Stomach (tissue), 4 donors: ENCODE results near the gene RNF166.

Experiments
- CTCF ChIP-seq, 7 experiments: fragments of 450-650 bp in 4 of 7; fragments of 200-600 bp in 3 of 7; sonication (generic) in 3 of 7; IDR thresholded peaks; one replicate each; pipeline ENCODE4 v1.5.1; 2016 to 2019; ENCODE audit warnings: antibody characterized with exemption in 7 of 7, control low read depth in 2 of 7, mild to moderate bottlenecking in 1 of 7
- POLR2A ChIP-seq, 4 donors: fragments of 450-650 bp; IDR thresholded peaks; one replicate each; pipeline ENCODE4 v1.6.1; 2016; ENCODE audit warnings: antibody characterized with exemption in 4 of 4, control low read depth in 2 of 4, mild to moderate bottlenecking in 1 of 4, moderate library complexity in 1 of 4
- POLR2AphosphoS5 ChIP-seq, 3 donors: sonication (generic); formaldehyde crosslinking; IDR thresholded peaks; one replicate each; pipeline ENCODE4 v1.6.1; 2016; ENCODE audit warnings: antibody characterized with exemption in 3 of 3

- TF ChIP-seq CTCF (IDR thresholded peaks at IDR 0.05) (no peak), POLR2A (IDR thresholded peaks at IDR 0.05) (no peak), POLR2AphosphoS5 (IDR thresholded peaks at IDR 0.05) (no peak)
Observed at GRCh38 chr16:88655733-88656281, 50.4 kb downstream of the RNF166 start.
